Mammary epithelial cell (primary cell): ENCODE measurements around the gene RSU1.

Source experiments
- EZH2 ChIP-seq: IDR thresholded peaks from 2 replicates; pipeline ENCODE4 v1.6.1; 2012; ENCODE audit warnings: low read length, inconsistent platforms, borderline replicate concordance
- TF ChIP-seq, protein P1 (sequence below), 2 donors: IDR thresholded peaks in 1 of 2; conservative IDR thresholded peaks in 1 of 2; 2 replicates each; pipeline ENCODE4 v1.5.1; 2011 to 2012; ENCODE audit warnings: inconsistent platforms in 2 of 2, low read length in 2 of 2, mild to moderate bottlenecking in 2 of 2, control low read depth in 1 of 2, low read depth in 1 of 2; ENCODE audit not compliant: insufficient read depth in 1 of 2; ENCODE audit errors: extremely low read depth in 1 of 2

DNA sequence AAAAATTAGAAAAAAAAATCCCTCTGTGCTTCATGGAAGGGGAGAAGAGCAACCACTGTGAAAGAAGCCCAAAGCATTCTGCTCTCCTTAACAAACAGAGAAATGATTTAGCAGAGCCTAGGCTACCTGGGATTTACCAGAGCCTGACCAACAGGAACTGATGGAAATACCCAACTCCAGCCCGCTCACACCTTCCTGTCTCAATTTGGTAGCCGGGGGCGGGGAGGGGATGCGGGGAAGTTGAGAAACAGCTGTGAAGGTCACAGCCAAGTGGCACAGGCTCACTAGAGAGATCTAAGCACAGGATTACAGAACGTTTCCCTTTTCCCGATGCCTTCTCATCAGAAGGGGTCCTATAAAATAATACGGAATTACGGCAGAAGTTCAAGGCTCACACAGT, 17.6 kb downstream of the RSU1 start:
- TF ChIP-seq, protein P1, sequence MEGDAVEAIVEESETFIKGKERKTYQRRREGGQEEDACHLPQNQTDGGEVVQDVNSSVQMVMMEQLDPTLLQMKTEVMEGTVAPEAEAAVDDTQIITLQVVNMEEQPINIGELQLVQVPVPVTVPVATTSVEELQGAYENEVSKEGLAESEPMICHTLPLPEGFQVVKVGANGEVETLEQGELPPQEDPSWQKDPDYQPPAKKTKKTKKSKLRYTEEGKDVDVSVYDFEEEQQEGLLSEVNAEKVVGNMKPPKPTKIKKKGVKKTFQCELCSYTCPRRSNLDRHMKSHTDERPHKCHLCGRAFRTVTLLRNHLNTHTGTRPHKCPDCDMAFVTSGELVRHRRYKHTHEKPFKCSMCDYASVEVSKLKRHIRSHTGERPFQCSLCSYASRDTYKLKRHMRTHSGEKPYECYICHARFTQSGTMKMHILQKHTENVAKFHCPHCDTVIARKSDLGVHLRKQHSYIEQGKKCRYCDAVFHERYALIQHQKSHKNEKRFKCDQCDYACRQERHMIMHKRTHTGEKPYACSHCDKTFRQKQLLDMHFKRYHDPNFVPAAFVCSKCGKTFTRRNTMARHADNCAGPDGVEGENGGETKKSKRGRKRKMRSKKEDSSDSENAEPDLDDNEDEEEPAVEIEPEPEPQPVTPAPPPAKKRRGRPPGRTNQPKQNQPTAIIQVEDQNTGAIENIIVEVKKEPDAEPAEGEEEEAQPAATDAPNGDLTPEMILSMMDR (conservative IDR thresholded peaks at IDR 0.05 in 1 of 2, IDR thresholded peaks at IDR 0.05 in 1 of 2; ENCODE audit: extremely low read depth in 1 of 2, insufficient read depth in 1 of 2, low read depth in 1 of 2, low read length in 2 of 2): no peak
- TF ChIP-seq EZH2: no peak
